B cell (primary cell): ENCODE results near the gene DAB1. TPM values are rescaled to one million over a fixed set of nuclear protein-coding genes. Genes with fewer than 3 reads are reported as not detected.

Experiments used
- ATAC-seq: fragments of 200-7000 bp; cut with Tn5 transposase; one replicate; pipeline ENCODE4 v1.10.0; 2021; ENCODE audit warnings: low read depth, mild to moderate bottlenecking, moderate number of reproducible peaks, moderate library complexity
- CTCF ChIA-PET: fragments of 350-600 bp; sonication (Branson Sonifier 250); formaldehyde crosslinking; loops from one replicate; lab custom pipeline; 2021; ENCODE audit warnings: antibody characterized with exemption, inconsistent platforms; lab: Charles Lee
- POLR2A ChIA-PET: fragments of 350-600 bp; sonication (Branson Sonifier 250); formaldehyde crosslinking; loops from one replicate; lab custom pipeline; 2021; ENCODE audit warnings: antibody characterized with exemption; lab: Charles Lee
- DNase-seq: peaks from one replicate; pipeline ENCODE4 v3.0.0; 2013
- H2AFZ ChIP-seq: 2 replicates; pipeline ENCODE4 v1.6.1; 2012; ENCODE audit warnings: mild to moderate bottlenecking, low read depth, low read length; ENCODE audit not compliant: insufficient read depth, poor library complexity, severe bottlenecking
- H3K27ac ChIP-seq, 2 donors: 1 replicate in 1 of 2; 2 replicates in 1 of 2; pipeline ENCODE4 v1.5.1; 2012 to 2013; ENCODE audit warnings: low read length in 2 of 2, mild to moderate bottlenecking in 2 of 2, moderate library complexity in 1 of 2
- H3K27me3 ChIP-seq, 4 experiments: fragments of 200-600 bp in 1 of 4; sonication (generic) in 1 of 4; replicated peaks in 1 of 4; 1 replicate in 2 of 4; 2 replicates in 2 of 4; pipeline versions ENCODE4 v1.6.1 to v1.7.0; 2013 to 2016; ENCODE audit warnings: low read length in 3 of 4, mild to moderate bottlenecking in 2 of 4, mixed read lengths in 1 of 4, moderate library complexity in 1 of 4; ENCODE audit not compliant: insufficient read depth in 4 of 4, control insufficient read depth in 3 of 4; ENCODE audit errors: control extremely low read depth in 1 of 4
- H3K36me3 ChIP-seq, 2 experiments: replicated peaks in 1 of 2; 1 replicate in 1 of 2; 2 replicates in 1 of 2; pipeline versions ENCODE4 v1.6.1 to v1.7.1; 2013; ENCODE audit warnings: low read length in 1 of 2; ENCODE audit not compliant: insufficient read depth in 2 of 2, control insufficient read depth in 1 of 2; ENCODE audit errors: control extremely low read depth in 1 of 2, extremely low read depth in 1 of 2
- H3K4me1 ChIP-seq, 2 donors: fragments of 200-600 bp in 1 of 2; sonication (generic) in 1 of 2; 1 replicate in 1 of 2; 2 replicates in 1 of 2; pipeline versions ENCODE4 v1.5.1 to v1.6.1; 2013 to 2017; ENCODE audit warnings: low read length in 2 of 2; ENCODE audit not compliant: control insufficient read depth in 2 of 2, insufficient read depth in 2 of 2
- H3K4me2 ChIP-seq: replicated peaks from 2 replicates; pipeline ENCODE3; 2012; ENCODE audit warnings: mild to moderate bottlenecking, low read depth, low read length; ENCODE audit not compliant: poor library complexity, severe bottlenecking
- H3K4me3 ChIP-seq, 5 experiments: fragments of 200-600 bp in 1 of 5; sonication (generic) in 1 of 5; 1 replicate in 3 of 5; 2 replicates in 2 of 5; pipeline versions ENCODE4 v1.5.1 to v1.7.0; 2011 to 2016; ENCODE audit warnings: low read length in 4 of 5, mild to moderate bottlenecking in 4 of 5, low read depth in 2 of 5, control low read depth in 1 of 5, moderate library complexity in 1 of 5; ENCODE audit not compliant: insufficient read depth in 1 of 5; ENCODE audit errors: control extremely low read depth in 1 of 5, extremely low read depth in 1 of 5
- H3K79me2 ChIP-seq: fragments of 200-600 bp; sonication (generic); one replicate; pipeline ENCODE4 v1.6.0; 2016; ENCODE audit warnings: low read length; ENCODE audit not compliant: control insufficient read depth, insufficient read depth
- H3K9ac ChIP-seq: fragments of 200-600 bp; sonication (generic); 2 replicates; pipeline ENCODE4 v1.6.1; 2017; ENCODE audit warnings: mild to moderate bottlenecking, low read length, moderate library complexity
- H3K9me3 ChIP-seq, 3 donors: one replicate each; pipeline versions ENCODE4 v1.6.1 to v1.7.1; 2013; ENCODE audit warnings: low read length in 2 of 3; ENCODE audit not compliant: control insufficient read depth in 2 of 3, insufficient read depth in 1 of 3; ENCODE audit errors: control extremely low read depth in 1 of 3
- H4K20me1 ChIP-seq: 2 replicates; pipeline ENCODE4 v1.6.0; 2012; ENCODE audit warnings: mild to moderate bottlenecking, low read length; ENCODE audit not compliant: insufficient read depth, control insufficient read depth, poor library complexity, severe bottlenecking
- H3K27ac Mint-ChIP-seq: one replicate; pipeline ENCODE4 v1.8.0; 2021; ENCODE audit warnings: mixed read lengths
- H3K27me3 Mint-ChIP-seq: one replicate; pipeline ENCODE4 v1.8.0; 2021; ENCODE audit warnings: mixed read lengths
- H3K4me1 Mint-ChIP-seq: one replicate; pipeline ENCODE4 v1.8.0; 2021; ENCODE audit warnings: mixed read lengths
- H3K4me3 Mint-ChIP-seq: one replicate; pipeline ENCODE4 v1.8.0; 2021; ENCODE audit warnings: mixed read lengths
- H3K9me3 Mint-ChIP-seq: one replicate; pipeline ENCODE4 v1.8.0; 2022; ENCODE audit warnings: mixed read lengths; ENCODE audit not compliant: insufficient read depth
- EZH2 ChIP-seq: IDR thresholded peaks from 2 replicates; pipeline ENCODE4 v1.6.1; 2012; ENCODE audit warnings: borderline replicate concordance, low read depth, mild to moderate bottlenecking, moderate library complexity, low read length; ENCODE audit not compliant: insufficient read depth, poor library complexity, severe bottlenecking
- WGBS: methylation state at CpG from one replicate; pipeline ENCODE4 v1.1.5; 2013; ENCODE audit warnings: missing lambda C conversion rate; ENCODE audit not compliant: insufficient coverage; 5-methylcytosine and 5-hydroxymethylcytosine counted together
- intact Hi-C: fragments of 100-400 bp; cut with micrococcal nuclease; formaldehyde crosslinking; loops from one replicate; pipeline ENCODE4 v1.10.0; 2022
- polyA plus RNA-seq: library from polyadenylated mRNA; depleted of rRNA; stranded (reverse); fragments of >200 nt; gene quantifications from 2 replicates; pipeline ENCODE4 v1.2.3, GENCODE V29; 2012
- total RNA-seq, 2 donors: library from RNA; stranded (reverse); fragments of 120-200 nt in 1 of 2; gene quantifications; 1 replicate in 1 of 2; 2 replicates in 1 of 2; pipeline versions ENCODE4 v1.2.3 to v1.2.4, GENCODE V29; 2013 to 2022
- TF ChIP-seq, protein P1 (sequence below): fragments of 200-600 bp; IDR thresholded peaks from one replicate; pipeline ENCODE4 v1.8.0; 2022; ENCODE audit warnings: antibody characterized with exemption, mild to moderate bottlenecking

DAB1 gene
- total and polyA plus RNA-seq, 2 donors (not counting 1 experiment from before 2014, with no cell fraction given): not detected

DNA sequence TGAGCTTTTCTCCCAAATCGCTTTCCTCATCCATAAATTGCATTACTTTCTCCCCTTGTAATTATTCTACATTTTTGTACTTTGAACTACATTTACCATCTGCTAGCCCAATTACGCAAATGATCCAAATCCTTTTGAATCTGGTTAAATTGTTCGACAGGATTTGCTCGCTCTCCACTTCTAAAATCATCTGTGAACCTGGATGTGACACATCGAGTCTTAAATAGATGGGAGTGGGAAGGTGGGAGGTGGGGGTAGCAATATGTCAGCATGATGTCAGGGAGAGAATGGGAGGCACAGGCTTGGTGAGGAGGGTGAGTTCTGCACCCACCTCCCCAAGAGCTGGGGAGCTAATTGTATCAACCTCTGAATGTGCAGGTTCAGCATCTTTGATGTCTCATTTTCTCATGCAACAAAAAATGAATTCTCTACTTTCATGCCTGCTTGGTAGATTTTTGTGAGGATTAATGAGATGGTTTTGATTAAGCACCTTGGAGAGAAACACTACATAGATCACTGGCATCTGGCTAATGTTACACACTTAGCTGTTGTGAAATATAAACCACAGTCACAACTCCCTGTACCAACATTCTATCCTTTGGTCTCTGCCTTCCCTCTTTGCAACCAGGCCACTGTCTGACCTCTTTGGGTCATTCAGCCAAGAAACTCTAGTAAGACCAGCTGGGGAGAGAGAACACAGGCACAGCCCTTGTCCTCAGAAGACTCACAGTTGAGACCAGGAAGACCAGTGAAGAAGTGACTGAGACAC, 165.1 kb downstream of the DAB1 start:
- 98% methylated on average over 5 of the region's 5 CpGs for WGBS
- Histone ChIP-seq H2AFZ (no peak overlapping the region), H3K4me3 (no peak overlapping the region), H4K20me1 (no peaks in the 10 kb centered on the region), H3K36me3 (no peaks in the 10 kb centered on the region), H3K4me2 (no peak overlapping the region), H3K9me3 (peaks cover 0 to 3% (median 0%) of the 10 kb centered on the region in 3 donors), H3K4me1 (no peaks in the 10 kb centered on the region), H3K79me2 (no peaks in the 10 kb centered on the region), H3K27me3 (no peaks in the 10 kb centered on the region), H3K9ac (no peak overlapping the region), H3K27ac (no peak overlapping the region)
- Mint-ChIP-seq H3K9me3 (peaks cover 4% of the 10 kb centered on the region), H3K4me3 (no peak overlapping the region), H3K4me1 (no peaks in the 10 kb centered on the region), H3K27me3 (no peaks in the 10 kb centered on the region), H3K27ac (no peak overlapping the region)
- ChIA-PET CTCF (no interaction called here), POLR2A (no interaction called here)
- no peak for ATAC-seq
- no peak for DNase-seq
- TF ChIP-seq, protein P1, sequence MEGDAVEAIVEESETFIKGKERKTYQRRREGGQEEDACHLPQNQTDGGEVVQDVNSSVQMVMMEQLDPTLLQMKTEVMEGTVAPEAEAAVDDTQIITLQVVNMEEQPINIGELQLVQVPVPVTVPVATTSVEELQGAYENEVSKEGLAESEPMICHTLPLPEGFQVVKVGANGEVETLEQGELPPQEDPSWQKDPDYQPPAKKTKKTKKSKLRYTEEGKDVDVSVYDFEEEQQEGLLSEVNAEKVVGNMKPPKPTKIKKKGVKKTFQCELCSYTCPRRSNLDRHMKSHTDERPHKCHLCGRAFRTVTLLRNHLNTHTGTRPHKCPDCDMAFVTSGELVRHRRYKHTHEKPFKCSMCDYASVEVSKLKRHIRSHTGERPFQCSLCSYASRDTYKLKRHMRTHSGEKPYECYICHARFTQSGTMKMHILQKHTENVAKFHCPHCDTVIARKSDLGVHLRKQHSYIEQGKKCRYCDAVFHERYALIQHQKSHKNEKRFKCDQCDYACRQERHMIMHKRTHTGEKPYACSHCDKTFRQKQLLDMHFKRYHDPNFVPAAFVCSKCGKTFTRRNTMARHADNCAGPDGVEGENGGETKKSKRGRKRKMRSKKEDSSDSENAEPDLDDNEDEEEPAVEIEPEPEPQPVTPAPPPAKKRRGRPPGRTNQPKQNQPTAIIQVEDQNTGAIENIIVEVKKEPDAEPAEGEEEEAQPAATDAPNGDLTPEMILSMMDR: no peak
- no peak for TF ChIP-seq EZH2
- intact Hi-C loops: no loop called here

DNA sequence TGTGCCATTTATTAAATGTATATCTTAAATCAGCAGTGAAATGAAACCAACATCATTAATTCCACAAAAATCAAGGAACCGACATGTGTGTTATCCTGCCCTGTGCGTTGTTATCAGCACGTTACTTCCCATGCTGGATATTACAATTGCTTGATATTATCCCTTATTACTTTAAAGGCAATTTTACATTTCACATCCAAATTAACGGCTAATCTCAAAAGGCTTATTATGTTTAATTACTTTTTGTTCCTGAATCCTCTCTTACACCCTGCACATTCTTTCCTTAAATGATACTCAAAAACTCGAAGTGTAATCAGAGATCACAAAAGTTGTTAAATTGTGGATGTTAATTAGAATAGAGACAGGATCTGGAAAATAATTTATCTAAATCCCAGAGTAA, 167.9 kb downstream of the DAB1 start:
- Histone ChIP-seq H3K36me3 (no peaks in the 10 kb centered on the region), H3K27me3 (no peaks in the 10 kb centered on the region), H2AFZ (no peak overlapping the region), H3K9me3 (peaks cover 0 to 3% (median 0%) of the 10 kb centered on the region in 3 donors), H4K20me1 (no peaks in the 10 kb centered on the region), H3K4me2 (no peak overlapping the region), H3K9ac (no peak overlapping the region), H3K4me1 (no peaks in the 10 kb centered on the region), H3K4me3 (no peak overlapping the region), H3K27ac (no peak overlapping the region), H3K79me2 (no peaks in the 10 kb centered on the region)
- Mint-ChIP-seq H3K9me3 (peaks cover 4% of the 10 kb centered on the region), H3K4me1 (no peaks in the 10 kb centered on the region), H3K27ac (no peak overlapping the region), H3K4me3 (no peak overlapping the region), H3K27me3 (no peaks in the 10 kb centered on the region)
- ChIA-PET CTCF (no interaction called here), POLR2A (no interaction called here)
- no peak for DNase-seq
- ATAC-seq: no peak
- WGBS: no CpG with 5 or more reads among the region's 5 CpGs
- TF ChIP-seq EZH2: no peak
- TF ChIP-seq, protein P1: no peak
- intact Hi-C loops: no loop called here
